NCI-H2029 (cell line): Measurements from ENCODE around the gene TASP1.
"Not testable (repeated sequence)": the region's sequence is repeated elsewhere in the genome, so short reads cannot be mapped to it uniquely, and the experiment has no call there.

Experiments
- DNase-seq: peaks from one replicate; lab custom pipeline; 2025; lab: John Stamatoyannopoulos, UW

Gene TASP1

GRCh38 chr20:13396826-13397225 lies 241.9 kb downstream of the TASP1 start:
- DNase-seq, result no peak

GRCh38 chr20:13396022-13396421 lies 242.7 kb downstream of the TASP1 start:
- no peak for DNase-seq

GRCh38 chr20:13395232-13395631 lies 243.5 kb downstream of the TASP1 start:
- no peak for DNase-seq

- no peak for DNase-seq
These were observed 246.3 kb downstream of the TASP1 start for GRCh38 chr20:13392391-13392790.

- DNase-seq, result no peak
These were observed 249.6 kb downstream of the TASP1 start for GRCh38 chr20:13389115-13389514.

- no peak for DNase-seq
These were observed 254.6 kb downstream of the TASP1 start for GRCh38 chr20:13384132-13384531.

- no peak for DNase-seq
These were observed 255.9 kb downstream of the TASP1 start for GRCh38 chr20:13382786-13383185.

DNA sequence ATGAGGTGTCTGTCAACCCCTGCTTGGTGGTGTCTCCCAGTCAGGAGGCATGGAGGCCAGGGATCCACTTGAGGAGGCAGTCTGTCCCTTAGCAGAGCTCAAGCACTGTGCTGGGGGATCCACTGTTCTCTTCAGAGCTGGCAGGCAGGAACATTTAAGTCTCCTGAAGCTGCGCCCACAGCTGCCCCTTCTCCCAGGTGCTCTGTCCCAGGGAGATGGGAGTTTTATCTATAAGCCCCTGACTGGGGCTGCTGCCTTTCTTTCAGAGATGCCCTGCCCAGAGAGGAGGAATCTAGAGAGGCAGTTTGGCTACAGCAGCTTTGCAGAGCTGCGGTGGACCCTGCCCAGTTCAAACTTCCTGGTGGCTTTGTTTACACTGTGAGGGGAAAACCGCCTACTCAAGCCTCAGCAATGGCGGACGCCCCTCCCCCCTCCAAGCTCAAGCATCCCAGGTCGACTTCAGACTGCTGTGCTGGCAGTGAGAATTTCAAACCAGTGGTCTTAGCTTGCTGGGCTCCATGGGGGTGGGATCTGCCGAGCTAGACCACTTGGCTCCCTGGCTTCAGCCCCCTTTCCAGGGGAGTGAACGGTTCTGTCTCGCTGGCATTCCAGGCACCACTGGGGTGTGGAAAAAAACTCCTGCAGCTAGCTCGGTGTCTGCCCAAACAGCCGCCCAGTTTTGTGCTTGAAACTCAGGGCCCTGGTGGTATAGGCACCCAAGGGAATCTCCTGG lies 258.1 kb downstream of the TASP1 start:
- not testable (repeated sequence) for DNase-seq

DNA sequence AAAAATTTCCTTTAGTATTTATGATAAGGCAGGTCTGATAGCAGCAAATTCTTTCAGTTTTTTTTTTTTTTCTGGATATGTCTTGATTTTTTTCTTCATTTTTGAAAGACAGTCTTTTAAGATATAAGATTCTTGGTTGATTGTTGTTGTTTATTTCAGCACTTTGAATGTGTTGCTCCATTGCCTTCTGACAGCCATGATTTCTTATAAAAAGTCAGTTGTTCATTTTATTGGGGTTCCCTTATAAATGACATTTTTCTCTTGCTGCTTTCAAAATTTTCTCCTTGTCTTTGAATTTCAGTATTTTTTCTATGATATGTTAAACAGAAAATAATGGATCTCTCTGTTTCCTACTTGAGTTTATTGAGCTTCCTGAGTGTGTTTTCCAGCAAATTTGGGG lies 265.3 kb downstream of the TASP1 start:
- no peak for DNase-seq

DNA sequence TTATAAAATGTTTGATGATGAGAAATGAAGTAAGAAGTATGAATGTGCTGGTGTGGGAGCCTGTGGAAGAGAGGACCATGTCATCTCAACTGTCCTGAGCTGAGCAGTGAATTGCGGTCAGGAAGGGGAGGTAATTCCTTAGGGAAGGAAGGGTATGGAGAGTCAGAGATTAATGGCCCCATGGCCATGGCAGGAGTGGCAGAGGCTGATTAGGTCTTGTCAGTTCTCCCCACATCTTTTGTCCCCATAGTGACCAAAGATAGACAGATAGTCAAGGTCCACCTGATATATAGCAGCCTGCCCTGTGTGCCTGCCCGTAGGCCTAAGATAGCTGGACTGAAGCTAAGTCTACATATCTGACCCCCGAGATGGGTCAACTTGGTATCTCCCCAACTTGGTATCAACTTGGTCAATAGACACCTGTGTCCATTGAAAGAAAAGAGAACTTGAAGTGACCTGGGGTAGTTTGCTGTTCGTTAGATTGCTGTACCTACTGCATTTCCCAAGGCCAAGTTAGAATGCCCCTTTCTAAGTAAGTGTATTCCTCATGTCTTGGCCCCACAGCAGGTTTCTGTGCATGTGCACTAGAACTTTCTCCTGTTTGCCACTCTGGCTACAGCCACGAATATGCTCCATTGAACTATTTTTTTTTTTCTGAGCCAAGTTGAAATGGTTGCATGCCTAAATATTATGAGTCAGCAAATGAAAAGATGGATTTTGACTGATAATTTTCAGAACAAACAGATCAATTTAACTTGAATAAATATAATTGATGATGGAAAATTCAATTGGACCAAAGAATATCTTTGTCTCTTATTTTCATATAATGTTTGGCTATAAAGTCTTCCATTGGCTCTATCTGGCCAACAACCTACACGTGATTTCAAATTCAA lies 274.2 kb downstream of the TASP1 start:
- no peak for DNase-seq

DNA sequence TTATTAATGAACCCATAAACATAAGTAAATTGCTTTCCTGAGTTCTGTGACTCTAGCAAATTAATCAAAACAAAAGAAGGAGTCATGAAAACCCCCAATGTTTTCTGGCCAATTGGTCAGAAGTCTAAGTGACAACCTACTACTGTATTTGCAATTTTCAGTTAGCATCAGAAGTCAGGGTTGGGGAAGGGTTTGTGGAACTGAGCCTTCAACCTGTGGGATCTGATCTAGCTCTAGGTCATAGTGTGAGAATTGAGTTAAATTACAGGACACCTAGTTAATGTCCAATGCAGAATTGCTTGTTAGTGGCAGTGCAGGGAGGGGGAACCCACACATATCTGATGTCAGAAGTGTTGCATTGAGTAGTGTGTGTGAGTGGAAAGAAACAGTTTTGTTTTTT lies 275.3 kb downstream of the TASP1 start:
- no peak for DNase-seq

- not testable (repeated sequence) for DNase-seq
These were observed 276.6 kb downstream of the TASP1 start for GRCh38 chr20:13362165-13362564.

GRCh38 chr20:13358936-13359335 lies 279.8 kb downstream of the TASP1 start:
- not testable (repeated sequence) for DNase-seq

DNA sequence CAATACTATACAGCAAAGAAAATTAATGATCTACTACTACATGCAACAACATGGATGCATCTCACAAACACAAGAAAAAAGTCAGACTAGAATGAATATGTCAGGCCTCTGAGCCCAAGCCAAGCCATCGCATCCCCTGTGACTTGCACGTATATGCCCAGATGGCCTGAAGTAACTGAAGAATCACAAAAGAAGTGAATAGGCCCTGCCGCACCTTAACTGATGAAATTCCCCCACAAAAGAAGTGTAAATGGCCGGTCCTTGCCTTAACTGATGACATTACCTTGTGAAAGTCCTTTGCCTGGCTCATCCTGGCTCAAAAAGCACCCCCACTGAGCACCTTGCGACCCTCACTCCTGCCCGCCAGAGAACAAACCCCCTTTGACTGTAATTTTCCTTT lies 280.9 kb downstream of the TASP1 start:
- DNase-seq, result not testable (repeated sequence)

GRCh38 chr20:13356591-13356990 lies 282.1 kb downstream of the TASP1 start:
- no peak for DNase-seq

DNA sequence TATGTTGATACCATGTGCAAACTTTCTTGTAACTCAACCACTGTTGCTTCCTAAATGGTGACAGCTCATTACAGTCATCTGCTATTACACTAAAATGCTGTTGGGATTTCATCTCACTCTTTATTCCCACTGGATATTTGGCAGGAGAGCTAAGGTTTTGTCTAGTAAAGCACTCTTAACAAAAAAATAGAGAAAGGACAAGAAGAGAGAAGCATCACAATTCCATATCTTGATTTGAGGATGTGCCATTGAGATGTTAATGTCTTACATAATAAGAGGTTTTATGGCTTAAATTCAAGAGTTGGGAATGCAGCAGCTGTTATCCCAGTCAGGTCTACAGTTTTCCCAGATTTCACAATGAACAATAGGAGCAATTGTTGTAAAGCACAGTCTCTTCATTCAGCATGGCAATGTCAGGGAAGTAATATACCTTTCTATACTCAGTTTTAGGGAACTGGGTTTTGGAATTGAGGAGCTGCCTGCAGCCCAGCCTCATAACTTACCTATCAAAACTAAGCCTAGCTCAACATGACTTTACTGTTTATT lies 282.7 kb downstream of the TASP1 start:
- DNase-seq, result no peak

- DNase-seq, result no peak
These were observed 283.3 kb downstream of the TASP1 start for GRCh38 chr20:13355411-13355810.

- no peak for DNase-seq
These were observed 285.3 kb downstream of the TASP1 start for GRCh38 chr20:13353261-13353945.

DNA sequence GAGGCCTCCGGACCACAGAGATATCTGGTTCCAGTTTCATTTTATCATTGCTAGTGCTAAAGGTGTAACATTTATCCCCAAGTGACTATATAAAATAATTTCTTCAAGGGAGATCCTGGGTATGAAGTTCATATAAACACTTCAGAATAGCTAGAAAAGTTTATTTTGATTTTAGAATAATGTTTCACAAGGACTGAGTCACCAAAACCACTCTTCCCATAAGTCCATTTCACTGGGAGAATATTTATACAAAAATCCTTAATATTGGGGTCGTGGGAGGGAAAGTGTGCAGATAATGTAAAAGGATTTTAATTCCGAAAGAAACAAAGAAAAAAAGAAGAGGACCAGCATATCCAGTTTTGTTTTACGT lies 289.5 kb downstream of the TASP1 start:
- DNase-seq, result no peak

GRCh38 chr20:13348311-13349234 lies 290.2 kb downstream of the TASP1 start:
- DNase-seq, result no peak

- DNase-seq, result no peak
These were observed 294.1 kb downstream of the TASP1 start for GRCh38 chr20:13344671-13345070.
